ENCODE measurements around the gene TFCP2L1.

GRCh38 chr2:121237336-121237979, 47.5 kb downstream of the TFCP2L1 start:
- TF ChIP-seq POLR2A (IDR thresholded peaks at IDR 0.05; ENCODE audit: low read length) (no peak), GATA1 (IDR thresholded peaks at IDR 0.05; ENCODE audit: low read depth, low read length) (no peak)
